Fibroblast of the aortic adventitia (primary cell): ENCODE results near the gene PTGER2. TPM values are rescaled to one million over a fixed set of nuclear protein-coding genes. Genes with fewer than 3 reads are reported as not detected.

Experiments
- DNase-seq: peaks from one replicate; pipeline ENCODE4 v3.0.0-alpha.2; 2010; ENCODE audit warnings: low read depth
- H3K4me3 ChIP-seq: 2 replicates; pipeline ENCODE4 v1.5.1; 2011; ENCODE audit warnings: low read depth, mild to moderate bottlenecking, control low read depth, low read length, moderate library complexity
- total RNA-seq: library from RNA; depleted of rRNA; stranded (reverse); fragments of >200 nt; gene quantifications from 2 replicates; pipeline ENCODE4 v1.2.3, GENCODE V29; 2012; ENCODE audit warnings: low replicate concordance
- TF ChIP-seq, protein P1 (sequence below): IDR thresholded peaks from 2 replicates; pipeline ENCODE4 v1.5.1; 2011; ENCODE audit warnings: mild to moderate bottlenecking, low read length, control low read depth, inconsistent platforms; ENCODE audit not compliant: insufficient read depth

The PTGER2 gene, protein sequence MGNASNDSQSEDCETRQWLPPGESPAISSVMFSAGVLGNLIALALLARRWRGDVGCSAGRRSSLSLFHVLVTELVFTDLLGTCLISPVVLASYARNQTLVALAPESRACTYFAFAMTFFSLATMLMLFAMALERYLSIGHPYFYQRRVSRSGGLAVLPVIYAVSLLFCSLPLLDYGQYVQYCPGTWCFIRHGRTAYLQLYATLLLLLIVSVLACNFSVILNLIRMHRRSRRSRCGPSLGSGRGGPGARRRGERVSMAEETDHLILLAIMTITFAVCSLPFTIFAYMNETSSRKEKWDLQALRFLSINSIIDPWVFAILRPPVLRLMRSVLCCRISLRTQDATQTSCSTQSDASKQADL
- total RNA-seq: 1.6 and 50.1 TPM in 2 replicates

DNA sequence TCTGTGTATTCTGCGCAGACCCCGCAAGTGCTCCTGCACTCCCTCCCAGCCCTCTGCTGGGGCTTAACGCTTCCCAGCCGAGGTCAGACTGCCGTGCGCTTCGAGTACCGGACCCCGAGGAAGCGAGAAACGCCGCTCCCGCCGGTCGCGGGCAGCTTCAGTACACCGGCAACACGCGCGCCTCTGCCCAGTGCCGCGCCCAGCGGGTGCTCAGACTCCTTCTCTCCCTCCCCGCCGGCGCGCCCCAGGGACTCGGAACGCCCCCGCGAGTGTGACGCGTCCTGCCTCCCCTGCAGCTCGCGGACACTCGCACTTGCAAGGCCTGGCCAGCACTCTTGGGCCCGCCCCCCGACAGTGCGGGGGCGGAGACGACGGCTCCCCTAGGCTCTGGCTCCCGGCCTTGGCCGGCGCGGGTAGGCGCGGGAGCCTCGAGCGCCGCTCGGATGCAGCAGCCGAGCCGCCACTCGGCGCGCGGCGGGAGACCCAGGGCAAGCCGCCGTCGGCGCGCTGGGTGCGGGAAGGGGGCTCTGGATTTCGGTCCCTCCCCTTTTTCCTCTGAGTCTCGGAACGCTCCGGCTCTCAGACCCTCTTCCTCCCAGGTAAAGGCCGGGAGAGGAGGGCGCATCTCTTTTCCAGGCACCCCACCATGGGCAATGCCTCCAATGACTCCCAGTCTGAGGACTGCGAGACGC, at the start of gene PTGER2:
TSS of gene PTGER2 (plus strand) at position 410 of the 692 bp plus-strand sequence. CDS start at position 647, 237 bp downstream.
- DNase-seq: peak; percentile 89
- H3K4me3 ChIP-seq: peak within 1 kb of the TSS; percentile 85
- TF ChIP-seq, protein P1, sequence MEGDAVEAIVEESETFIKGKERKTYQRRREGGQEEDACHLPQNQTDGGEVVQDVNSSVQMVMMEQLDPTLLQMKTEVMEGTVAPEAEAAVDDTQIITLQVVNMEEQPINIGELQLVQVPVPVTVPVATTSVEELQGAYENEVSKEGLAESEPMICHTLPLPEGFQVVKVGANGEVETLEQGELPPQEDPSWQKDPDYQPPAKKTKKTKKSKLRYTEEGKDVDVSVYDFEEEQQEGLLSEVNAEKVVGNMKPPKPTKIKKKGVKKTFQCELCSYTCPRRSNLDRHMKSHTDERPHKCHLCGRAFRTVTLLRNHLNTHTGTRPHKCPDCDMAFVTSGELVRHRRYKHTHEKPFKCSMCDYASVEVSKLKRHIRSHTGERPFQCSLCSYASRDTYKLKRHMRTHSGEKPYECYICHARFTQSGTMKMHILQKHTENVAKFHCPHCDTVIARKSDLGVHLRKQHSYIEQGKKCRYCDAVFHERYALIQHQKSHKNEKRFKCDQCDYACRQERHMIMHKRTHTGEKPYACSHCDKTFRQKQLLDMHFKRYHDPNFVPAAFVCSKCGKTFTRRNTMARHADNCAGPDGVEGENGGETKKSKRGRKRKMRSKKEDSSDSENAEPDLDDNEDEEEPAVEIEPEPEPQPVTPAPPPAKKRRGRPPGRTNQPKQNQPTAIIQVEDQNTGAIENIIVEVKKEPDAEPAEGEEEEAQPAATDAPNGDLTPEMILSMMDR: no peak

DNA sequence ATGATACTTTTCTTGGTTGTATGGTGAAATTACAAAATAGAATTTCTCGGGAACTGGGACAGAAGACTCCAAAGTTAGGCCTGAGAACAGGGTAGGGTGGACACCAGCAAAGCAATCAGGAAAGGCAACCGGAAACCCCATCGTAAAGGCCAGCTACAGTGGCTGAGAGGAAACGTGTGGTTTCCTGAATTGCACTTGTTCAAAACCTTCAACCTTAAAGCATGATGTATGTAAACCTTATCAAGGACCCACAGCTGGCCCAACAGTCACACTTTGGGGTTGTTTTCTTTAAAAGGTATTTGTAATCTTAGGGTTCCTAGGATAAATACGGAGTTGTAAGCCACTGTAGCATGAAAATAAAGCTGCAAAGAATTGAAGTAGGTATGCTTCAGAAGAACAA, 48.9 kb upstream of the PTGER2 start:
- TF ChIP-seq, protein P1: no peak
- DNase-seq: no peak

DNA sequence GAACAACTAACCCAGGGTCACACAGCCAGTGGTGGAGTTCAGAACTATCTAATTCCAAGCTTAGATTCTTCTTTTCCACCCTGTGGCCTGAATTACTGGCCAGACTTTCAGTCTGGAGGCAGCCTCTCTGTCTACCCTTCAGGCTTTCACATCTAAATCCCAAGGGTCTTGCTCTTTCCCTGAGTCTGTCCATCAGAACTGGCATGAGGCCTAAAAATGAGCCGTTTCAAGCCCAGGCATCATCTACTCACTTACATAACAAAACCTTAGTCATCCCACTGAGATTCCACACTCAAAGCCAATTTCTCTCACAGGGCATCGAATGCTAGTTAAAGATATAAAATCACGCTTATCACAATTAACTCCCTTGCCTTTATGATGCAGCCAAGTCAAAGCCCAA, 47.9 kb upstream of the PTGER2 start:
- DNase-seq: peak; percentile 99
- H3K4me3 ChIP-seq: no peak overlapping the region
- TF ChIP-seq, protein P1: no peak

More for the DNA sequence above, 48.9 kb upstream of the PTGER2 start:
- no peak overlapping the region for H3K4me3 ChIP-seq

DNA sequence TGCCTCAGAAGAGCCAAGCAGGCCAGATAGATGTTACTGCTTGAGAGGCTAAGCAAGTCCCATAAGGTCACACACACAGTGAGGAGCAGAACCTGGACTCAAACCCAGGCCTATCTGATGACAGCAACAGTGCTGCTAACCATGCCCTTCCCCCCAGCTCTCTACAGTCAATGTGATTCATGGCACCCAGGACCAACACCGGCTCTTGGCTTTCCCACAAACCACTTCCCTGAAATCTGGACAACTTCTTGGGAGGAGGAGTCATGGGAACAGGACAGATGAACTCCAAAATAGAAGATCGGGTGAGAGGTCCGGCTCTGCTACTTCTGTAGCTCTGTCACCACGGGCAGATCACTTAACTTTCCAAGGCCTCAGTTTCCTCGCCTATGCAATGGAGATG, 47.3 kb upstream of the PTGER2 start:
- TF ChIP-seq, protein P1: no peak
- peak; percentile 87 for DNase-seq
- H3K4me3 ChIP-seq: peak overlapping the region; percentile 70

DNA sequence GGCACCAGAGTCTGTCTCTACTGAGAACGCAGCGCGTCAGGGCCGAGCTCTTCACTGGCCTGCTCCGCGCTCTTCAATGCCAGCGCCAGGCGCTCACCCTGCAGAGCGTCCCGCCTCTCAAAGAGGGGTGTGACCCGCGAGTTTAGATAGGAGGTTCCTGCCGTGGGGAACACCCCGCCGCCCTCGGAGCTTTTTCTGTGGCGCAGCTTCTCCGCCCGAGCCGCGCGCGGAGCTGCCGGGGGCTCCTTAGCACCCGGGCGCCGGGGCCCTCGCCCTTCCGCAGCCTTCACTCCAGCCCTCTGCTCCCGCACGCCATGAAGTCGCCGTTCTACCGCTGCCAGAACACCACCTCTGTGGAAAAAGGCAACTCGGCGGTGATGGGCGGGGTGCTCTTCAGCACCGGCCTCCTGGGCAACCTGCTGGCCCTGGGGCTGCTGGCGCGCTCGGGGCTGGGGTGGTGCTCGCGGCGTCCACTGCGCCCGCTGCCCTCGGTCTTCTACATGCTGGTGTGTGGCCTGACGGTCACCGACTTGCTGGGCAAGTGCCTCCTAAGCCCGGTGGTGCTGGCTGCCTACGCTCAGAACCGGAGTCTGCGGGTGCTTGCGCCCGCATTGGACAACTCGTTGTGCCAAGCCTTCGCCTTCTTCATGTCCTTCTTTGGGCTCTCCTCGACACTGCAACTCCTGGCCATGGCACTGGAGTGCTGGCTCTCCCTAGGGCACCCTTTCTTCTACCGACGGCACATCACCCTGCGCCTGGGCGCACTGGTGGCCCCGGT, 46.4 kb upstream of the PTGER2 start, which contains the start of gene PTGDR:
TSS of gene PTGDR (plus strand) at position 198 of the 778 bp plus-strand sequence. CDS start at position 315, 117 bp downstream.
- H3K4me3 ChIP-seq: peak within 1 kb of the TSS; percentile 70
- TF ChIP-seq, protein P1: no peak
- DNase-seq: peak; percentile 64

DNA sequence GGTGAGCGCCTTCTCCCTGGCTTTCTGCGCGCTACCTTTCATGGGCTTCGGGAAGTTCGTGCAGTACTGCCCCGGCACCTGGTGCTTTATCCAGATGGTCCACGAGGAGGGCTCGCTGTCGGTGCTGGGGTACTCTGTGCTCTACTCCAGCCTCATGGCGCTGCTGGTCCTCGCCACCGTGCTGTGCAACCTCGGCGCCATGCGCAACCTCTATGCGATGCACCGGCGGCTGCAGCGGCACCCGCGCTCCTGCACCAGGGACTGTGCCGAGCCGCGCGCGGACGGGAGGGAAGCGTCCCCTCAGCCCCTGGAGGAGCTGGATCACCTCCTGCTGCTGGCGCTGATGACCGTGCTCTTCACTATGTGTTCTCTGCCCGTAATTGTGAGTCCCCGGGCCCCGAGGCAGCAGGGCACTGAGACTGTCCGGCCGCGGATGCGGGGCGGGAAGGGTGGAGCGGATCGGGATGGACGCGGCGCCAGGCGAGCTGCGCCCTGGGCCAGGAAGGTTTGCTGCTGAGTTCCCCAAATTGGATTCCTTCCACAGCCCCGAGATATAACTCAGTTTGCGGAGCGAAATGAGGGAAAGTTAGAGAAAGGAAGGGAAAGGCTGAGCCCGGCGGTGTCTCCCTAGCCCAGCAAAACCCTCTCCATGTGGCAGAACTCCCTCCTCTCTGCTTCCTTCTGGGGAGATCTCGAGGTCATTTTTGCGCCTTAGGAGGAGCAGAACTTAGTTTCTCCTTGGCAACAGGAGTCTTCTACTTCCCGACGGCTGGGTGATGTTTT, 45.6 kb upstream of the PTGER2 start:
- peak; percentile 54 for DNase-seq
- peak overlapping the region; percentile 70 for H3K4me3 ChIP-seq
- TF ChIP-seq, protein P1: no peak
